Psoas muscle (tissue), 8 donors: ENCODE results near the gene ST3GAL4. TPM values are rescaled to one million over a fixed set of nuclear protein-coding genes. Genes with fewer than 3 reads are reported as not detected.

ENCODE experiments used
- ATAC-seq, 4 donors: fragments of 200-7000 bp; cut with Tn5 transposase; one replicate each; pipeline ENCODE4 v1.9.1; 2020; ENCODE audit warnings: moderate library complexity in 3 of 4, mild to moderate bottlenecking in 2 of 4
- DNase-seq, 2 donors: peaks; one replicate each; pipeline ENCODE4 v3.0.0-alpha.2; 2020
- H3K27ac ChIP-seq: fragments of 200-600 bp; one replicate; pipeline ENCODE4 v1.8.0; 2022
- H3K27me3 ChIP-seq, 3 donors: fragments of 200-600 bp in 1 of 3; one replicate each; pipeline versions ENCODE4 v1.6.1 to v1.8.0; 2013 to 2022; ENCODE audit warnings: low read length in 2 of 3, mild to moderate bottlenecking in 2 of 3, moderate library complexity in 1 of 3; ENCODE audit not compliant: insufficient read depth in 3 of 3
- H3K36me3 ChIP-seq, 2 donors: fragments of 200-600 bp in 1 of 2; one replicate each; pipeline versions ENCODE4 v1.6.1 to v1.8.0; 2013 to 2022; ENCODE audit warnings: low read depth in 1 of 2, mild to moderate bottlenecking in 1 of 2, moderate library complexity in 1 of 2; ENCODE audit not compliant: insufficient read depth in 1 of 2
- H3K4me1 ChIP-seq: fragments of 200-600 bp; one replicate; pipeline ENCODE4 v1.8.0; 2022
- H3K4me3 ChIP-seq: fragments of 200-600 bp; one replicate; pipeline ENCODE4 v1.8.0; 2022; ENCODE audit warnings: mild to moderate bottlenecking
- H3K9me3 ChIP-seq: fragments of 200-600 bp; one replicate; pipeline ENCODE4 v1.8.0; 2022
- WGBS, 3 donors: extraction: QIAGEN DNeasy Blood & Tissue Kit; methylation state at CpG; one replicate each; pipeline versions ENCODE4 v1.1.6 to v1.1.7; 2013; 5-methylcytosine and 5-hydroxymethylcytosine counted together
- intact Hi-C, 2 donors: fragments of 100-400 bp; cut with DNase I; formaldehyde crosslinking; loops; one replicate each; pipeline versions ENCODE4 v1.11.0 to v1.14.2; 2022
- polyA plus RNA-seq, 3 donors: library from polyadenylated mRNA; stranded (reverse); fragments of 200-250 nt; gene quantifications; one replicate each; pipeline ENCODE4 v1.2.3, GENCODE V29; 2013
- total RNA-seq, 4 donors: library from RNA; stranded (reverse); fragmentation: NEBNext Ultra II Directional in 2 of 4; extraction: Animal tissue kit (Norgen Biotek cat#: 25700) in 2 of 4; gene quantifications; one replicate each; pipeline versions ENCODE4 v1.2.1 to v1.2.4, GENCODE V29; 2021 to 2023
- TF ChIP-seq, protein P1 (sequence below): fragments of 200-600 bp; IDR thresholded peaks from one replicate; pipeline ENCODE4 v1.8.0; 2022; ENCODE audit warnings: antibody characterized with exemption
- donor health status: healthy with polysubstance abuse.
- donor health status: DM: no; HTN: no; CAD: no; lungs with moderate emphysema.
- donor health status: Bipolar disorder and iron deficiency.
- donor health status: healthy.
- donor health status: DM: yes; HTN: yes; CAD: no.
- donor health status: DM: no; HTN: no; CAD: no.
- donor health status: DM: no; HTN: no; CAD: no.
- donor health status: DM: yes; HTN: yes; CAD: no.

ST3GAL4 gene
- total and polyA plus RNA-seq, 7 donors, result 3.5 to 9.3 (median 4.7) TPM

DNA sequence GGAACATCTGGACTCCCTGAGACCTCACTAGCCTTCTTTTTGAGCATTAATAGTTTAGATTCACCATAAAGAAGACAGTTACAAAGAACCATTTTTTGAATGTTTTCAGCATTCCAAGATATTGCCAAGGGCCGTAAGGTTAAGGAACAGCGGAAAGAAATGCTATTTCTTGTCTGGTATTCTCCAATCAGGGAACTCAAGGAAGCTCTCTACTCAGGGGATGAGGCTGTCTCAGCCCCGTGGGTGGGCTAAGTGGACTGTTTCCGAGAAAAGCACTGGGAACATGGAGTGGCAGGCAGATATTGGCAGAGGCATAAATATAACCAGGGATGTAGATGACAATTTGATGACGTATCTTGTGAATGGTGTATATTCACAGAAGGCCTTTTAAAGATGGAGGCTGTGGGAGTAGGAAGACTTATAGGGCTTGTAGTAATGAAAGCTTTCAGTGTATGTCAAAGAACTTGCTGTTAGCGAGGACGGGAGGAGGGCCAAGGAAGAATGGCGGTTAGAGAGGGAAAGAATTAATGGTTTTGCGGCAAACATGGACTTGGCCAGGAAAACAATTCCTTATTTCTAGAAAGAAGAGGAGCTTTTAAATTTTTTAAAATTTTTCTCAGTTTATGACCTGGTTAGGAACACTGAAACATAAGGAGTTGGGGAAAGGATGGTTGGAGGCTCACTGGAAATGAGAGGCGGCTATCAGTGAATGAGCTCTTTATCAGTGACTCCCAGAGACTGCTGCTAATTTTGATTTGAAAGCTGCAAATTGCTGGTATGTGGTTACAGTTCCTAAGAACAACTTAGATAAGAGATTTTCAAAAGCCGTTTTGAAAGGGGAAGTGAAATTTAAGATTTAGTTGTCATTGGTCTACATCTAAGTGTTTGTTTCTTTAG lies 64.6 kb downstream of the ST3GAL4 start:
- WGBS, 3 donors, result 81 to 85% (median 85%) methylated on average over 11 of the region's 11 CpGs
- no peak for ATAC-seq
- H3K4me1 ChIP-seq, result no peaks in the 10 kb centered on the region
- H3K4me3 ChIP-seq, result no peak overlapping the region
- H3K27me3 ChIP-seq, result no peaks in the 10 kb centered on the region
- intact Hi-C loops, result loop anchor here in 1 of 2 donors (5.0 kb wide), 1 partner anchor 108 kb away; no protein-coding TSS in a partner anchor
- H3K36me3 ChIP-seq, result no peaks in the 10 kb centered on the region
- no peak overlapping the region for H3K27ac ChIP-seq
- DNase-seq, result no peak
- H3K9me3 ChIP-seq, result no peaks in the 10 kb centered on the region
- TF ChIP-seq, protein P1, sequence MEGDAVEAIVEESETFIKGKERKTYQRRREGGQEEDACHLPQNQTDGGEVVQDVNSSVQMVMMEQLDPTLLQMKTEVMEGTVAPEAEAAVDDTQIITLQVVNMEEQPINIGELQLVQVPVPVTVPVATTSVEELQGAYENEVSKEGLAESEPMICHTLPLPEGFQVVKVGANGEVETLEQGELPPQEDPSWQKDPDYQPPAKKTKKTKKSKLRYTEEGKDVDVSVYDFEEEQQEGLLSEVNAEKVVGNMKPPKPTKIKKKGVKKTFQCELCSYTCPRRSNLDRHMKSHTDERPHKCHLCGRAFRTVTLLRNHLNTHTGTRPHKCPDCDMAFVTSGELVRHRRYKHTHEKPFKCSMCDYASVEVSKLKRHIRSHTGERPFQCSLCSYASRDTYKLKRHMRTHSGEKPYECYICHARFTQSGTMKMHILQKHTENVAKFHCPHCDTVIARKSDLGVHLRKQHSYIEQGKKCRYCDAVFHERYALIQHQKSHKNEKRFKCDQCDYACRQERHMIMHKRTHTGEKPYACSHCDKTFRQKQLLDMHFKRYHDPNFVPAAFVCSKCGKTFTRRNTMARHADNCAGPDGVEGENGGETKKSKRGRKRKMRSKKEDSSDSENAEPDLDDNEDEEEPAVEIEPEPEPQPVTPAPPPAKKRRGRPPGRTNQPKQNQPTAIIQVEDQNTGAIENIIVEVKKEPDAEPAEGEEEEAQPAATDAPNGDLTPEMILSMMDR, result no peak

DNA sequence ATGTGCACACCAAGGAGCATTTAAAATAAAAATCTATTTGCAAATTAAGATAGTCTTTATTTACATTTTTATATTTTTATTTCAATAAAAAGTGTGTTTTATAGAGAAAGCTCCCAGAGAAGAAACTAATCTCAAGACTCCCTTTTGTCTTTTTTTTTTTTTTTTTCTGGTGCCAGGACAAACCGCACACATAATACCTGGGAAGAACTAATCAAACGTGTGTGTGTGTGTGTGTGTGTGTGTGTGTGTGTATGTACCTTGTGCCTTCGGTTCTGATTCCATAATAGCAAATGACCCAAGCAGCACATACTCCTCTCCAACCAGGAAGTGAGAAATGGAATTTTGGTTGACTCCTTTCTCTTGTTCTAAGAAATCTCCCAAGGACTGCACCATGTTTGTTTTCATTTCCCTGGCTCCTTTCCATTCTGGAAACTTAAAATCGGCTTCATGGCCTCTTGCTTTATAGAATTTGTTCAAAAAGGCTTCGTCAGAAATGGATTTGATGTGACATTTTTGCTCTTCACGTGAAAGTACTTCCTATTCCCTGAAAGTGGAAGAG lies 65.3 kb downstream of the ST3GAL4 start:
- H3K4me3 ChIP-seq, result no peak overlapping the region
- TF ChIP-seq, protein P1, result no peak
- H3K27ac ChIP-seq, result no peak overlapping the region
- no peaks in the 10 kb centered on the region for H3K27me3 ChIP-seq
- no peaks in the 10 kb centered on the region for H3K9me3 ChIP-seq
- intact Hi-C loops, result no loop called here
- DNase-seq (no peak), ATAC-seq (no peak)
- no peaks in the 10 kb centered on the region for H3K36me3 ChIP-seq
- 41 to 55% (median 54%) methylated on average over 6 of the region's 6 CpGs for WGBS, 3 donors
- H3K4me1 ChIP-seq, result no peaks in the 10 kb centered on the region

DNA sequence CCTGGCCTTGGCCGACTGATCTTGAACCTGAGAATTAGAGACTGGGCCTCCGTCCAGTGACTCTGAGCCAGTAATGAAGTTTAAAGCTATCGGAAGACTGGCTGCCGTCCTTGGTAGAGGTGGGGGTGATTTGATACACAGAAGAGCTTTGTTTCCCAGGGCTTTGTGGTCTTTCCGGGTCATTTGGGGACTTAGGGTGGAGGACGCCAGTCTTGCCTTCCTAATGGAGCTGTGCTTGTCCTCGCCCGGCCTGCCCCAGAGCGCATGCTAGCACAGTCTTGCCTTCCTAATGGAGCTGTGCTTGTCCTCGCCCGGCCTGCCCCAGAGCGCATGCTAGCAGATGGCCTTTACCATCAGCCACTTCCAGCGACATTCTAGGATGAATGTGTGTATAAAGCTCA lies 65.8 kb downstream of the ST3GAL4 start:
- DNase-seq, result peak in 1 of 2 donors; percentile 25
- no peaks in the 10 kb centered on the region for H3K36me3 ChIP-seq
- WGBS, 3 donors, result 32 to 51% (median 33%) methylated on average over 13 of the region's 13 CpGs
- TF ChIP-seq, protein P1, result no peak
- H3K27me3 ChIP-seq, result no peaks in the 10 kb centered on the region
- H3K9me3 ChIP-seq, result no peaks in the 10 kb centered on the region
- intact Hi-C loops, result no loop called here
- no peaks in the 10 kb centered on the region for H3K4me1 ChIP-seq
- no peak overlapping the region for H3K27ac ChIP-seq
- no peak for ATAC-seq
- no peak overlapping the region for H3K4me3 ChIP-seq

DNA sequence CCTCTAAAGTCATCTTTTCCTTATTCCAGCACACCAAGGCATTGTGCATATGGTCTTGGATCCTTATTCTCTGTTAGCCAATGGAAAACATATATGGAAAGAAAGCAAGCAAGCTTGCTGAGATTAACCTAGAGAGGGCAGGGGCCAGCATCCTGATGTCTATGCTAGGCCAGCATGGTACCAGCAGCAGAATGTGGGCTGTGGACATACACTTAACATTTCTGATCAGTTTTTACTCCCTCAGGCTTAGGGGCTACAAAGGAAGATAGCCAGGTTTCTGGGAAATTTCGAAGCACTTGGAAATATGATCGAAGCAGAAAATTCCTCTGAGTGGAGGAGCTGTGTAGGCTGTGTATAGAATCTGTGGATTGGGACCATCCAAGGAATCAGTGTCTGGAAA lies 67.0 kb downstream of the ST3GAL4 start:
- DNase-seq, result no peak
- no peak for ATAC-seq
- 90 to 96% (median 91%) methylated on average over 2 of the region's 2 CpGs for WGBS, 3 donors
- Histone ChIP-seq H3K4me1 (no peaks in the 10 kb centered on the region), H3K36me3 (no peaks in the 10 kb centered on the region), H3K27me3 (no peaks in the 10 kb centered on the region), H3K27ac (no peak overlapping the region), H3K9me3 (no peaks in the 10 kb centered on the region), H3K4me3 (no peak overlapping the region)
- TF ChIP-seq, protein P1, result no peak
- intact Hi-C loops, result no loop called here
